Ascending aorta (tissue), 2 donors: ENCODE data around the gene ZNHIT3. TPM values are rescaled to one million over a fixed set of nuclear protein-coding genes. Genes with fewer than 3 reads are reported as not detected.

Experiments
- DNase-seq, 2 donors: peaks; one replicate each; pipeline ENCODE4 v3.0.0-alpha.2; 2019; ENCODE audit warnings: low spot score in 2 of 2
- H3K27ac ChIP-seq, 2 donors: fragments of 200-600 bp; sonication (generic); one replicate each; pipeline ENCODE4 v1.5.1; 2016 to 2017; ENCODE audit warnings: mild to moderate bottlenecking in 1 of 2
- H3K27me3 ChIP-seq: fragments of 200-600 bp; sonication (generic); one replicate; pipeline ENCODE4 v1.5.1; 2017
- H3K36me3 ChIP-seq, 2 donors: fragments of 200-600 bp; sonication (generic); one replicate each; pipeline ENCODE4 v1.5.1; 2016
- H3K4me1 ChIP-seq, 2 donors: fragments of 200-600 bp; sonication (generic); one replicate each; pipeline ENCODE4 v1.5.1; 2016 to 2017; ENCODE audit warnings: mild to moderate bottlenecking in 1 of 2
- H3K4me3 ChIP-seq, 2 donors: fragments of 200-600 bp; sonication (generic); one replicate each; pipeline ENCODE4 v1.5.1; 2016 to 2017; ENCODE audit warnings: mild to moderate bottlenecking in 1 of 2
- H3K9me3 ChIP-seq, 2 donors: fragments of 200-600 bp; sonication (generic); one replicate each; pipeline ENCODE4 v1.5.1; 2016
- intact Hi-C: fragments of 100-400 bp; cut with DNase I; formaldehyde crosslinking; loops from one replicate; pipeline ENCODE4 v1.15.1; 2023
- total RNA-seq: library from RNA; depleted of rRNA; stranded (reverse); fragments of >200 nt; gene quantifications from one replicate; pipeline ENCODE4 v1.1.0, GENCODE V29; 2016
- TF ChIP-seq, protein P1 (sequence below), 3 experiments: fragments of 200-600 bp in 2 of 3; fragments of 450-650 bp in 1 of 3; sonication (generic) in 2 of 3; IDR thresholded peaks; one replicate each; pipeline ENCODE4 v1.5.1; 2016 to 2019; ENCODE audit warnings: antibody characterized with exemption in 3 of 3, mild to moderate bottlenecking in 1 of 3, moderate library complexity in 1 of 3

ZNHIT3 gene
- total RNA-seq, 1 donor from 2014 or later, result 49.4 TPM

DNA sequence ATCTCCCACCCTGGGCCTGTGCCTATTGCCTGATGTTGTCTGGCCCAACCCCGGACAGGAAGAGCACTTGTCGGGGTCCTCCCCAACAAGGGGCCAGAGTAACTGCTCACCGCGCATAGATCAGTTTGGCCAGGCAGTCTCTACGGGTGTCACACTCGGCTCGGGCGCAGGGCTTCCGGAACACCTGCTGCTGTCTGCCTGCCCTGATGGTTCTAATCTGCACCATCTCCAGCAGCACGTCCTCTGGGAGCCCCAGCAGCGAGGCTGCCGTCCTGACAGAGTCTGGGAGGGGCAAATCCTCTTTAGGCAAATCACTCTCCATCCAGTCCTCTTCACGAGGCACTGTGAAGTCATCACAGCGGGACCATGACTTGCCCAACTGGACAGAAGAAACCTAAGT is 24.2 kb downstream of the ZNHIT3 start:
- Histone ChIP-seq H3K4me1 (no peaks in the 10 kb centered on the region), H3K27me3 (no peaks in the 10 kb centered on the region), H3K4me3 (no peak overlapping the region), H3K9me3 (no peaks in the 10 kb centered on the region), H3K36me3 (peaks cover 11 to 56% of the 10 kb centered on the region in 2 donors), H3K27ac (no peak overlapping the region)
- DNase-seq, result no peak
- TF ChIP-seq, protein P1, sequence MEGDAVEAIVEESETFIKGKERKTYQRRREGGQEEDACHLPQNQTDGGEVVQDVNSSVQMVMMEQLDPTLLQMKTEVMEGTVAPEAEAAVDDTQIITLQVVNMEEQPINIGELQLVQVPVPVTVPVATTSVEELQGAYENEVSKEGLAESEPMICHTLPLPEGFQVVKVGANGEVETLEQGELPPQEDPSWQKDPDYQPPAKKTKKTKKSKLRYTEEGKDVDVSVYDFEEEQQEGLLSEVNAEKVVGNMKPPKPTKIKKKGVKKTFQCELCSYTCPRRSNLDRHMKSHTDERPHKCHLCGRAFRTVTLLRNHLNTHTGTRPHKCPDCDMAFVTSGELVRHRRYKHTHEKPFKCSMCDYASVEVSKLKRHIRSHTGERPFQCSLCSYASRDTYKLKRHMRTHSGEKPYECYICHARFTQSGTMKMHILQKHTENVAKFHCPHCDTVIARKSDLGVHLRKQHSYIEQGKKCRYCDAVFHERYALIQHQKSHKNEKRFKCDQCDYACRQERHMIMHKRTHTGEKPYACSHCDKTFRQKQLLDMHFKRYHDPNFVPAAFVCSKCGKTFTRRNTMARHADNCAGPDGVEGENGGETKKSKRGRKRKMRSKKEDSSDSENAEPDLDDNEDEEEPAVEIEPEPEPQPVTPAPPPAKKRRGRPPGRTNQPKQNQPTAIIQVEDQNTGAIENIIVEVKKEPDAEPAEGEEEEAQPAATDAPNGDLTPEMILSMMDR (IDR thresholded peaks at IDR 0.05), result no peak
- intact Hi-C loops, result no loop called here

DNA sequence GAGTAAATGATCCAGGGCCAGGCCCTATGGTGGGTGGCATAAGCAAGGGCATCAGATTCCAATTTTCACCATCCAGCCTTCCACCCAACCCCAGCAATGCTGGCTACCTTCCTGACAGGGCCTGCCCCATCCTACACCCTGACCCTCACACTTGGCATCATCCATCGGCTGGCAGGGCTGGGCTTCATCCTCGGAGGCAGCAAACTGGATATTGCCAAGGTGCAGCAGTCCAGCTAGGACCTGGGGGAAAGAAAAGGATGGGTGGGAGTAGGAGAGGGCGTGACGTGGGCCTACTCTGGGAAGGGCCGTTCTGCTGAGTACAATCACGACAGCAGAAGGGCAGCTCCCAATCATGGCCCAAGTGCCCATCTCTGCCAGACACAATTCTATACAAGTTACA is 24.7 kb downstream of the ZNHIT3 start:
- intact Hi-C loops, result no loop called here
- Histone ChIP-seq H3K27ac (no peak overlapping the region), H3K4me3 (no peak overlapping the region), H3K36me3 (peaks cover 11 to 52% of the 10 kb centered on the region in 2 donors), H3K4me1 (no peaks in the 10 kb centered on the region), H3K9me3 (no peaks in the 10 kb centered on the region), H3K27me3 (no peaks in the 10 kb centered on the region)
- no peak for DNase-seq
- TF ChIP-seq, protein P1 (IDR thresholded peaks at IDR 0.05), result no peak

DNA sequence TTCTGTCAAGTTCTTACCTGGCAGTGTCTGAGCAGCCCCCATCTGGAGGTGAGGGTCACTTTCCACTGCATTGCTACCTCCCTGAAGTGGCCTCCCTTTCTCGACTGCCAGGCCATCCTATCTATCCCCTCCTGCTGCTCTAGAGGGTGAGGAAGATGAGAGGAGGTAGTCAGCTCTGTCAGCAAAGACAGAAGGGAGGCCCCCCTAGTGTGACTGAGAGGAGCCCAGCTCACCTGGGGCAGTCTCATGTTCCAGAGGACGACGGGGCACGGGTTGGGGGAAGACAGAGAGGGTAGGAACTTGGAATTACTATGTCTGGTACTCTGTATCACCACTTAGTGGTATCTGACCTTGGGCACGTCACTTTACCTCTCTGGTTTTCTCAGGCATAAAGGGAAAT is 26.2 kb downstream of the ZNHIT3 start:
- Histone ChIP-seq H3K9me3 (no peaks in the 10 kb centered on the region), H3K4me1 (no peaks in the 10 kb centered on the region), H3K4me3 (no peak overlapping the region), H3K27me3 (no peaks in the 10 kb centered on the region), H3K27ac (no peak overlapping the region), H3K36me3 (peaks cover 11 to 42% of the 10 kb centered on the region in 2 donors)
- DNase-seq, result no peak
- TF ChIP-seq, protein P1 (IDR thresholded peaks at IDR 0.05), result no peak
- intact Hi-C loops, result no loop called here

DNA sequence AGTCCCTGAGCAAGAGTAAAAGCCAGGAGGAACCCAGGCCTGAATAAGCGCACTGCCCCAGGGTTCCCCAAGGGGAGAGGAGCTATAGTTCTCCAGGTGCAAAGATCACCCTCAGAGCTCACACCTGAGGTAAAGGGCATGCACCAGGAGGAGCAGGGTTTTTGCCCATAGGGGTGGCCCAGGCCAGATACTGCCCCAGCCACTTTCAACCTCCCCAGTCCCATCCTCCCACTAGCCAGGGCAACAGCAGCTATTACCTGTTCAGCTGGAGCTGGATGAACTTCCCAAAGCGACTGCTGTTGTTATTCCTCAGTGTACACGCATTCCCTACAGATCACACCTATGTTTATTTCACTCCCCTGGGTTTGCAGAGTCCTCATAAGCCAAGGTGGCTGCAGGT is 28.4 kb downstream of the ZNHIT3 start:
- no peak overlapping the region for H3K27ac ChIP-seq
- no peaks in the 10 kb centered on the region for H3K4me1 ChIP-seq
- TF ChIP-seq, protein P1 (IDR thresholded peaks at IDR 0.05), result no peak
- no peak for DNase-seq
- H3K4me3 ChIP-seq, result no peak overlapping the region
- H3K9me3 ChIP-seq, result no peaks in the 10 kb centered on the region
- H3K27me3 ChIP-seq, result no peaks in the 10 kb centered on the region
- intact Hi-C loops, result no loop called here
- H3K36me3 ChIP-seq, result peaks cover 11 to 33% of the 10 kb centered on the region in 2 donors

DNA sequence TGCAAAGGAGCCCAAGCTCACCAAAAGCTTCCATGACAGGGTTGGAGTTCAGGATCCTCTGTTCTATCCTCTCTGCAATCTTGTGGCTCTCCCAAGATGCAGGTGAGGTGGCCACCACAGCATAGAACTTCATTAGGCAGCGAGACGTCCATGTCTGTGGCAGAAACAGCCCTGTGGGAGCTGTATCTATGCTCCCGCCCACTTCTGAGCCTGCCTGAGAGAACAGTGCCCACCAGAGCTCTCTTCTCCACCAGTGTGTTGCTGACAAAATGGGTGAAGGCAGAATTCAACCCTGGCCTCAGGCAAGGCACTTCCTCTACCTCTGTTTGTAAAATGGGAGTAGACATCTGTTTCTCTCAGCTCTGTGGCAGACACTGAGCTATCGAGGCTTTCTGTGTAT is 29.4 kb downstream of the ZNHIT3 start:
- DNase-seq, result no peak
- H3K9me3 ChIP-seq, result no peaks in the 10 kb centered on the region
- intact Hi-C loops, result no loop called here
- H3K27ac ChIP-seq, result no peak overlapping the region
- TF ChIP-seq, protein P1 (IDR thresholded peaks at IDR 0.05), result no peak
- no peaks in the 10 kb centered on the region for H3K27me3 ChIP-seq
- no peak overlapping the region for H3K4me3 ChIP-seq
- peaks cover 4 to 23% of the 10 kb centered on the region in 2 donors for H3K36me3 ChIP-seq
- no peaks in the 10 kb centered on the region for H3K4me1 ChIP-seq

DNA sequence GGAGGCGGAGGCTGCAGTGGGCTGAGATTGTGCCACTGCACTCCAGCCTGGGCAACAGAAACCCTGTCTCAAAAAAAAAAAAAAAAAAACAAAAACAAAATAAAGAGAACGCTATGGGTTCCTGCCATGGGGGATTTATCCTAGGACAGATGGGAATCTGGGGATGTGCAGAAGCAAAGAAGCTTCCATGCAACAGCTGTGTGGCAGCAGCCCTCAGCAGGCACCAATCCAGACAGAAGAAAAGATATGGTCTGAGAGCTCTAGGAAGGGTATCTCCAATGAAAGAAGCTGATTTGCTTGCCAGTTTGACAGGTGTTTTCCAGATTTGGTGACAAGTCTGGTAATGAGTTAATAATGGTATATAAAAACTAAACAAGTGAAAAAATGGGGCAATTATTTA is 36.6 kb downstream of the ZNHIT3 start:
- intact Hi-C loops, result no loop called here
- Histone ChIP-seq H3K9me3 (no peaks in the 10 kb centered on the region), H3K27ac (no peak overlapping the region), H3K27me3 (no peaks in the 10 kb centered on the region), H3K4me1 (no peaks in the 10 kb centered on the region), H3K4me3 (no peak overlapping the region), H3K36me3 (peaks cover 17 to 54% of the 10 kb centered on the region in 2 donors)
- TF ChIP-seq, protein P1 (IDR thresholded peaks at IDR 0.05), result no peak
- DNase-seq, result no peak
